Suppressor macrophage treated with lipopolysaccharide for 4 hours (primary cell): Measurements from ENCODE around the gene CLCN1.
"Not testable (repeated sequence)": the region's sequence is repeated elsewhere in the genome, so short reads cannot be mapped to it uniquely, and the experiment has no call there.

ENCODE experiments used
- DNase-seq: peaks from one replicate; pipeline ENCODE4 v3.0.0-alpha.2; 2020

CLCN1 gene

DNA sequence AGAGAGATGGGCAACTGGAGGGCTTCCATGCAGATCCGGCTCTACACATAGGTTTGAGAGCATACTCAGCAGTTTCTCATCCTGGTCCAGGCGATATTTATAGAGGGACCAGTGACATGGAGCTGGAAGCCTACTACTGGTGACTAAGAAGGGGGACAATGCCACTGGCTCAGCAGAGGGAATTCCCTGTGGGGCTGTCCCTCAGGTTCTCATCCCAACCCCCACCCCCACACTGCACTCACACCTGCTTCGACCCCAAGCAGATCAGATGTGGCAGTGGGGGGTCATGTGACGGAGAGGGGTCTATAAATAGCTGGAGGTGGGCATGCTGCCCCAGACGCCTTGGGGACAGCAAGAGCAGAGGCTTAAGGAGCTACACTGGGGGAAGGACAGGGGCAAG is at the start of gene CLCN1:
Gene CLCN1 (plus strand): TSS at position 336 of the 400 bp plus-strand sequence. CDS start 102 bp downstream, outside the sequence.
- peak; percentile 16 for DNase-seq

GRCh38 chr7:143269251-143269650 is 46.7 kb upstream of the CLCN1 start:
- no peak for DNase-seq

DNA sequence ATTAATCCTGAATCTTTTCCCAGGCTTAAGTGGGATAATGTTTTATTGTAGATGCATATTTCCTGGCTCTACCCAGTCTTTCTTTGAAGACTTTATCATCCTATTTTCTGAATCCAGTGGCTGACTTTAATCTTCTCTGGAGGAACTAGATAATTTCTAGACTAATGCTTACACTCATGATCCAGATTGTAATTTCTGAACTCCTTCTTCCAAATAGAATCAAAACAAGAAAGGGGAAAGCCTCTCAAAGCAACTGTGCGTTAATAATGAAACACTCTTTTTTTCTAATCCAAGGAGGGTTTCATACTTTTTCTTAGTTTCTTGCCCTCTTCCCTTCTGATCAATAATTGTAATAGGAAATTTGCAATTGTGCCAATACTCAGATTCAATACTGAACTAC is 44.7 kb upstream of the CLCN1 start:
- no peak for DNase-seq

DNA sequence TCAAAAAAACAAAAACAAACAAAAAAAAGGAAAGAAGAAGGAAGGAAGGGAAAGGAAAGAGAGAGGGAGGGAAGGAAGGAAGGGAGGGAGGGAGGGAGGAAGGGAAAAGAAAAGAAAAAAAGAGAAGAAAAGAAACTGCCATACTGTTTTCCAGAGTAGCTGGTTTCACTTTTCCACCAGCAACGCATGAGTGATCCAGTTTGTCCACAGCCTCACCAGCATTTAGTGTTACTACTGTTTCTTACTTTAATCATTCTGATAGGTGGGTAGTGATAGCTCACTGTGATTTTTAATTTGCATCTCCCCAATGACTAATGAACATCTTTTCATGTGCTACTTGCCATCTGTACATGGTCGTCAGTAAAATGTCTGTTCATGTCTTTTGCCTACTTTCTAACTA is 43.0 kb upstream of the CLCN1 start:
- no peak for DNase-seq

DNA sequence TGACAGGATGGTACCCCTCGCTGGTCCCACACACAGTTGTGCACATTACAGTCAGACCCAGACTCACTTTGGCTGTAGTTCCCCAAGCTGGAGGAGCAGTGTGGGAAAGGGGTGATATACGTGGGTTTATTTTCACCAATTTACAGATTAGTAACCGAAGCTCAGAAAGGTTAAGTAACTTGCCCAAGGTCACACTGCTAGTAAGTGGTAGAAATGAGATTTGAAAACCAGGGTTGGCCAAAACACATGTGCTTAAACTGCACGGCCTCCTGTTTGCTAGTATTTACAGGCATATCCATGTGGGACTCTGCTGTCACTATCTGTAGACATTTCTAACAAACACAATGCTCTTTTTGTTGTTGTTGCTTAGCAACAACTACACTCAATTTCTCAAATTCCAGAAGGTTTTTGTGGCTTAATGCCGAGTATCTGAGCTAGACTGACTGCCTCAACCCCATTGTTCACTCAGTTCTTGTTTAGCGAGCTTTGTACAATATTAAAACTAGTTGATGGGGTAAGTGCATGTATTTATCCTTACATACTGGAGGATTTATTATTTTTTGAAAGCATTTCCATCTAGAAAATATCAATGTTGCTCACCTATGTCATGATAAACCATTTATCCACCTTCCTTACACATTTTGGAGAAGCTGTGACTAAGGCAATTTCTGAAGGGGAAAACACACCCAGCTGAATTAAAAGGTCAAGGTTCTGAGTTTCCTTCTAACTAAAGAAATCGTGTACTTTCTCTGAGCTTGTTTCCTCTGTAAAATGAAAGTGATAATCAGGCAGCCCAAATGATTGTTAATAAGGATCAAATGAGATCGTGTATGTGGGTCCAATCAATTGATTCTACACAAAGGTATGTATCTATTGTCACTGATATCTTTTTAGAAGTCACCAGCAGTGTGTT is 36.5 kb upstream of the CLCN1 start:
- DNase-seq = peak; percentile 65

- DNase-seq = no peak
These were observed 35.8 kb upstream of the CLCN1 start for GRCh38 chr7:143280160-143280559.

DNA sequence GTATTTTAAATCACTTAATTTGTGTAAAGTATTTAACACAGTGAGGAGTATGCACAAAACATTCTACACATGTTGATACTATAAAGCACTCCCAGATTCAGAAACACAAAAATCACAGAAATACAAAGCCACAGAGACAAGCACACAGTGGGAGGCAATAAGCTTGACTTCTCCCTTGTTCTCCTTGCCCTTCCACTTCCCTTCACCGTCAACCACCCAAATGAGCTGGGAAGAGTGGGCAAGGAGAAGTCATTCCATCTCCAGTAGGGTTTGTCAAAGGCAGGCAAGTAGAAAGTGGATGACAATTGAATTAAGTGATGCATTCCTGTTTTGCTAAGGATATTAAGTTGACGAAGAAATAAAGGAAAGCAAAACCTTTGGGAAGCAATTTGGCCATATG is 35.3 kb upstream of the CLCN1 start:
- no peak for DNase-seq

DNA sequence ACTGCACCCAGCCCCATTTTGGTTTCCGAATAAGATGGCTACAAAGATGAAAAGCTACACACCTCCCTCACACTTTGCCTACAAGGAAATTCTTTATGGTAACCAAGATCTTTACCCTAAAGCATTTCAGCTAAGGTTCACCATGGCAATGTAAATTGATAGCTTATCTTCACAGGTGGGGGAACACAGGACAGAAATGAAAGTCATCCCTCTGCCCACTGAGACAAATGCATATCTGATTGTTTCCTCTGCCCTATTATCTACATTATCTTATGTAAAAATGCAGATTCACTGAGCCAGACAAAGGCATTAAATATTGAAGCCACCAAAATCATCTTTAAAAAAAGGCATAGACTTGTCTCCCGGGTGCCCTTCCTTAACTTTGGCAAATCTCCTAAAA is 34.4 kb upstream of the CLCN1 start:
- no peak for DNase-seq

DNA sequence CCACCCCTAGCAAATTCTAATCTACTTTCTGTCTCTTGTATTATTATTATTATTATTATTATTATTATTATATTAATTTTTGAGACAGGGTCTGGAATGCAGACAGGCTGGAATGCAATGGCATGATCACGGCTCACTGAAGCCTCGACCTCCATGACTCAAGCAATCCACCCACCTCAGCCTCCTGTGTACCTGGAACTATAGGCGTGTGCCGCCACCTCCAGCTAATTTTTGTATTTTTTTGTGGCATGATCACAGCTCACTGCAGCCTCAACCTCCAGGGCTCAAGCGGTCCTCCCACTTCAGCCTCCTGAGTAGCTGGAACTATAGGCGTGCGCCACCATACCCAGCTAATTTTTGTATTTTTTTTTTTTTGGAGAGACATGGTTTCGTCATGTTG is 33.8 kb upstream of the CLCN1 start:
- DNase-seq = no peak

DNA sequence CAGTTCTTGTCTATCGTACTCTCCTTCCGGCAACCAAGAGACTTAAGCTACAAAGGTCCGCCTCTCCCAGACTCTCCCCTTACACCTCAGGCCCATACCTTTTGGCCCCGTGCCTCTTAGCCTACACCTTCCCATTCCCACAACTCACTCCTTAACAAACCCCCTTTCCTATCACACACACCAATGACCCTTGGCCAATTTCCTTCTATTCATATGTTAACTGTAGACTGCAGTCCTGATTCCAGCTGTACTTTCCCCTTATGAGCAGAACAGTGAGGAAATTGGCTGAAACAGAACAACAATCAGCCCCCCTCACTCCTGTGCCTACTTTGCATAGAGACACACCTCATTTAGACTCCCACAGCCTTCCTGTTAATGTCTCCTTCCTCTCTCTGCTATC is 32.5 kb upstream of the CLCN1 start:
- no peak for DNase-seq

DNA sequence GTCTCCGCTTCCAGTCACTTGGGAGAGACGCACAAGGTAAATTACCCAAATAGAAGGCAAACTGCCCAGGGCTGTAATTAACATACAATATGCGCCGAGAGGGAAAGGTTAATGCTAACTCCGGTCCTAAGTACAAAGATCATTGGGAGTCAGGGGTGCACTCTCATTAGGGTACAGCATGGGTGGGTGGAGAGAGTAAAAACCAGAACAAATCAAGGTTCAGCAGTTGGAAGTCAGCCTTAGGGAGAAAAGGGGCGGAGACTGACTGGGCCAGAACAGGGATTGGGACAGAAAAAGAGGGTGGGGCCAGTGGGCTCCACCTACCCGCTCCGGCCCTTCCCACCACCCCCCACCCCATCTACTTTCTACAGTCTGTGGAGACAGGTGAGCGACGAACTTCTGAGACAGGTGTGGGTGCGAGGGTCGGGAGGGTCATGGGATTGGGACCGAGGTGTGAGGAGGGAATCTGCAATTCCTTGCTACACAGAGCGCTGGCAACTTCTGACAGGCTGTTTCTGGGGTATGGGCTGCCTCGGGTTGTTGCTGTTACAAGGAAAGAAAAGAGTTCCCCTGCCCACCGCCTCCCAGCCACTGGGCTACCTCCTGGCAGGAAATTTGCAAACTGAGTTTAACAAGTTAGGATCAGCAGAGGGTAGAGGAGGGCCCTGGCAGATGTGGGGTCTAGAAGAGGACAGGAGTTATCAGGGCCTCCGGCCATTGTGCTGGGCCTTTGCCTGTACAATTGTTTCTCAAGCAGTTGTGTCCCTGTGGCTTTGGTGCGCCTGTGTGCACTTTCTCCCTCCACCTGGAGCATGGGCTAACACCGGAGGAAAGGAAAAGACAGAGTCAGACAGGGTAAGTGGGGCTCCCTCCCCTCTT is 31.1 kb upstream of the CLCN1 start, which contains the start of gene TMEM139:
Gene TMEM139 (plus strand): TSS at position 368 of the 879 bp plus-strand sequence. CDS start 1,000 bp downstream, outside the sequence.
- no peak for DNase-seq

DNA sequence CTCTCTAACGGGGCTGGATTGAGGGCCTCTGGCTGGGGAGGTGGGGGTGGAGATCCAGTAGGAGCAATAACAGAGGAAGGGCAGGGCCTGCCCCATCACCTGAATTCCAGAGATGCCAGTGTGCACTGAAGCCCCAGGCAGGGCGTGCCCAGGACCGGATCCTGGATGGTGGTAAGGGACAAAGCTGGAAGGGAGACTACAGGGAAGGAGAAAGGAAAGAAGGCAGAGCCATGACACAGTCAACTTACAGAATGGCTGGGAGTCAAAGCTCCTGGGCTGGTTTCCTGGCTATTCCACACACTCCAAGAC is 30.5 kb upstream of the CLCN1 start:
- DNase-seq = no peak

GRCh38 chr7:143285806-143286521 is 29.9 kb upstream of the CLCN1 start:
- DNase-seq = no peak

DNA sequence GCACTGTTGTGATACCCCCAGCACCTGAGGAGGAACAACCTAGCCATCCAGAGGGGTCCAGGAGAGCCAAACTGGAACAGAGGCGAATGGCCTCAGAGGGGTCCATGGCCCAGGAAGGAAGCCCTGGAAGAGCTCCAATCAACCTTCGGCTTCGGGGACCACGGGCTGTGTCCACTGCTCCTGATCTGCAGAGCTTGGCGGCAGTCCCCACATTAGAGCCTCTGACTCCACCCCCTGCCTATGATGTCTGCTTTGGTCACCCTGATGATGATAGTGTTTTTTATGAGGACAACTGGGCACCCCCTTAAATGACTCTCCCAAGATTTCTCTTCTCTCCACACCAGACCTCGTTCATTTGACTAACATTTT is 29.4 kb upstream of the CLCN1 start:
- no peak for DNase-seq

- DNase-seq = no peak
These were observed 28.5 kb upstream of the CLCN1 start for GRCh38 chr7:143287339-143287934.

- DNase-seq = peak; percentile 97
These were observed 27.7 kb upstream of the CLCN1 start, which contains the start of gene CASP2 for GRCh38 chr7:143287935-143288826. Gene CASP2 (plus strand): TSS chr7:143288351. CDS start chr7:143288456, 105 bp downstream.

DNA sequence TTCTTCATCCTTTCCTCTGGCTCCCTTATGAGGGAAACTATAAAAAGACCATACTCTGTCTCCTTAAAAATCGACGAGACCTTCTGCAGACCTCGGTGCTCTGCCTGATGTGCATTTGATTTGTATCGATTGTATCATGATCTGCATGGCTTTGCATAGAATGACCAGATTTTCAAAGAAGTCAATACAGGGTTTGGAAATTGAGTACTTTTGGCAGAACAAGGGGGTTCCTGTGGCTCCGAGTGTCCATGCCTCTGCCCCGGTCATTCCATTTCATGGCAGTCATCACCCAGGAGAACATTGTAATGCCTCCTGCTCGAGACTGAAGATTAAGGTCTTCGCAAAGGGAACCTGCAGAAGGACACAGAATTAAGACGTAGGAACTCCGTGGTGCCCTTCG is 27.1 kb upstream of the CLCN1 start:
- DNase-seq = no peak

- peak; percentile 46 for DNase-seq
These were observed 26.5 kb upstream of the CLCN1 start for GRCh38 chr7:143289421-143289820.

GRCh38 chr7:143289888-143290287 is 26.0 kb upstream of the CLCN1 start:
- DNase-seq = not testable (repeated sequence)

- DNase-seq = no peak
These were observed 25.6 kb upstream of the CLCN1 start for GRCh38 chr7:143290293-143290692.

- no peak for DNase-seq
These were observed 23.0 kb upstream of the CLCN1 start for GRCh38 chr7:143292876-143293275.

DNA sequence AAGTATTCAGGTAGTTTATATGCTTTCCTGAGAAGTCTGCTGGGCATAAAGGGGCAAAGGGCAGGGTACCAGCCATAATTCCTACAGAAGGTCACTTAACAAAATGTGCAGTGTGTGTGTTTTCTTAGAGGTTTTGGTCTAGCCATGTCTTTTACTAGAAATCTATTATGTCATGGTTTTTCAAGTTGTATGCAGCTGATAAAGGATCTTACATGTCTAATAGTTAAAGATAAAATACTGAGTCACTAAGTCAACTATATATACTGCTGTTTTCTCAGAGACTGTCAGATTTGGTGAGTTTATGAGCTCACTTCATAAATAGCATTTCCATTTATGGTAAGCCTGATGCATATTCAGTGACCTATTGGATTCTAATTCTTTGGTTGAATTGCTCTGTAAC is 20.0 kb upstream of the CLCN1 start:
- no peak for DNase-seq
